Ishikawa (cell line): ENCODE data around the gene SNRPB.
A peak's percentile ranks its signal among the peaks of the same experiment; 100 is the strongest.

Experiments
- CEBPB ChIP-seq: IDR thresholded peaks from 2 replicates; pipeline ENCODE4 v1.6.1; 2012
- CREB1 ChIP-seq: IDR thresholded peaks from 2 replicates; pipeline ENCODE4 v1.6.1; 2012; ENCODE audit warnings: low read depth
- EGR1 ChIP-seq: IDR thresholded peaks from 2 replicates; pipeline ENCODE4 v1.6.1; 2012
- EP300 ChIP-seq: IDR thresholded peaks from 2 replicates; pipeline ENCODE4 v1.6.1; 2012; ENCODE audit warnings: borderline replicate concordance
- FOXM1 ChIP-seq: IDR thresholded peaks from 2 replicates; pipeline ENCODE4 v1.6.1; 2012; ENCODE audit warnings: low read depth, borderline replicate concordance
- MAX ChIP-seq: IDR thresholded peaks from 2 replicates; pipeline ENCODE4 v1.6.1; 2012
- NFIC ChIP-seq: IDR thresholded peaks from 2 replicates; pipeline ENCODE4 v1.6.1; 2012
- RAD21 ChIP-seq: IDR thresholded peaks from 2 replicates; pipeline ENCODE4 v1.6.1; 2012; ENCODE audit warnings: low read depth
- TAF1 ChIP-seq: IDR thresholded peaks from 2 replicates; pipeline ENCODE4 v1.6.1; 2012; ENCODE audit warnings: low read depth, mild to moderate bottlenecking
- TCF12 ChIP-seq: IDR thresholded peaks from 2 replicates; pipeline ENCODE4 v1.6.1; 2012; ENCODE audit warnings: low read depth
- TEAD4 ChIP-seq: IDR thresholded peaks from 2 replicates; pipeline ENCODE4 v1.6.1; 2012
- USF1 ChIP-seq: IDR thresholded peaks from 2 replicates; pipeline ENCODE4 v1.6.1; 2012
- YY1 ChIP-seq: IDR thresholded peaks from 2 replicates; pipeline ENCODE4 v1.6.1; 2012; ENCODE audit warnings: low read depth
- ZBTB7A ChIP-seq: IDR thresholded peaks from 2 replicates; pipeline ENCODE4 v1.6.1; 2012; ENCODE audit warnings: low read depth
- TF ChIP-seq, protein P1 (sequence below): IDR thresholded peaks from 2 replicates; pipeline ENCODE4 v1.6.1; 2012; ENCODE audit warnings: low read depth, mild to moderate bottlenecking

The SNRPB gene

DNA sequence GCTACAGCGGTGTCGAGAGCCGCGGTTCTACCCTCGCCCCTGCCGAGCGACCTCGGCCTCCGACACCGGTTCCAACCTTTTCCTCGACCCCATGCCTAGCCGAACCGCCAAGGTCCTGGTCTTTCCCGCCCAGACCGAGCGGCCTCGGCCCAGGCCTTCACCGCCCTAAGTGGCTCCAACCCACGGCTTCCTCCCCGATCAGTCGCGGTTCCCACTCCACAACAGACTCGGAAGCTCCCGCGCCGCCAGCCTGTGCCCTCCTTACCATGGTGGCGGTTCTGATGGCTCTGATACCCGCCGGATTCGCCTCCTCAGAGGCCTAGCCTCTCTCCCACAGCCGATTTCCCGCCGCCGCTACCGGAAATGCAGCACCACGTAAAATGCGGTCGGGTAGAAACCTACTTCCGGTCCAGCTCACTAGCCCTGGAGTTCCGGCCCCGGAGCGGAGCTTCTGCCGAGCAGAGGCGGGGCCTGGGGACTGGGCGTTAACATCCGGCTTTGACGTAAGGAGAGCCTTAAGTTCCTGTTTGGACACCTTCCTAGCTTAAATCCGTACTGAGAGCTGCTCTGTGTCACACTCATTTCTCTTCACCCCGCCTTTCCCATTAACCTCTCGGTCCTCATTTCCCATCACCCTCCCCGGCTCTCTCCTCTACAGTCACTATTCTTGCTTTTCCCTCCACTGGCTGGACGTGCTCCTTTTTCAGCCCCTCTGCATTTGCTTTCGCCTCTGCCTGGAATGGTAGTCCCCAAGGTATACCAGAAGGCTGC, at the start of gene SNRPB:
SNRPB (minus strand) TSS at position 367 of the 771 bp plus-strand sequence; CDS start at position 268, 99 bp downstream.
- TF ChIP-seq TCF12 (peak; percentile 65; the same call in 1 of the 2 replicates), MAX (peak; percentile 91), ZBTB7A (no peak), EP300 (peak; percentile 38; the same call in 1 of the 2 replicates), TAF1 (peak; percentile 99), FOXM1 (no peak), YY1 (peak; percentile 57; the same call in 1 of the 2 replicates), EGR1 (no peak), CEBPB (no peak), NFIC (peak; percentile 49), USF1 (no peak; the same call in 1 of the 2 replicates), RAD21 (no peak), TEAD4 (no peak; the same call in 1 of the 2 replicates), CREB1 (no peak)
- TF ChIP-seq, protein P1, sequence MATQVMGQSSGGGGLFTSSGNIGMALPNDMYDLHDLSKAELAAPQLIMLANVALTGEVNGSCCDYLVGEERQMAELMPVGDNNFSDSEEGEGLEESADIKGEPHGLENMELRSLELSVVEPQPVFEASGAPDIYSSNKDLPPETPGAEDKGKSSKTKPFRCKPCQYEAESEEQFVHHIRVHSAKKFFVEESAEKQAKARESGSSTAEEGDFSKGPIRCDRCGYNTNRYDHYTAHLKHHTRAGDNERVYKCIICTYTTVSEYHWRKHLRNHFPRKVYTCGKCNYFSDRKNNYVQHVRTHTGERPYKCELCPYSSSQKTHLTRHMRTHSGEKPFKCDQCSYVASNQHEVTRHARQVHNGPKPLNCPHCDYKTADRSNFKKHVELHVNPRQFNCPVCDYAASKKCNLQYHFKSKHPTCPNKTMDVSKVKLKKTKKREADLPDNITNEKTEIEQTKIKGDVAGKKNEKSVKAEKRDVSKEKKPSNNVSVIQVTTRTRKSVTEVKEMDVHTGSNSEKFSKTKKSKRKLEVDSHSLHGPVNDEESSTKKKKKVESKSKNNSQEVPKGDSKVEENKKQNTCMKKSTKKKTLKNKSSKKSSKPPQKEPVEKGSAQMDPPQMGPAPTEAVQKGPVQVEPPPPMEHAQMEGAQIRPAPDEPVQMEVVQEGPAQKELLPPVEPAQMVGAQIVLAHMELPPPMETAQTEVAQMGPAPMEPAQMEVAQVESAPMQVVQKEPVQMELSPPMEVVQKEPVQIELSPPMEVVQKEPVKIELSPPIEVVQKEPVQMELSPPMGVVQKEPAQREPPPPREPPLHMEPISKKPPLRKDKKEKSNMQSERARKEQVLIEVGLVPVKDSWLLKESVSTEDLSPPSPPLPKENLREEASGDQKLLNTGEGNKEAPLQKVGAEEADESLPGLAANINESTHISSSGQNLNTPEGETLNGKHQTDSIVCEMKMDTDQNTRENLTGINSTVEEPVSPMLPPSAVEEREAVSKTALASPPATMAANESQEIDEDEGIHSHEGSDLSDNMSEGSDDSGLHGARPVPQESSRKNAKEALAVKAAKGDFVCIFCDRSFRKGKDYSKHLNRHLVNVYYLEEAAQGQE = no peak

- TF ChIP-seq ZBTB7A (no peak), MAX (no peak), EP300 (no peak), TEAD4 (no peak), NFIC (no peak), TAF1 (no peak), YY1 (no peak), USF1 (no peak), RAD21 (no peak), FOXM1 (no peak), TCF12 (no peak), EGR1 (no peak)
- TF ChIP-seq, protein P1 = no peak
These were observed 48.7 kb upstream of the SNRPB start for GRCh38 chr20:2519115-2519809.

DNA sequence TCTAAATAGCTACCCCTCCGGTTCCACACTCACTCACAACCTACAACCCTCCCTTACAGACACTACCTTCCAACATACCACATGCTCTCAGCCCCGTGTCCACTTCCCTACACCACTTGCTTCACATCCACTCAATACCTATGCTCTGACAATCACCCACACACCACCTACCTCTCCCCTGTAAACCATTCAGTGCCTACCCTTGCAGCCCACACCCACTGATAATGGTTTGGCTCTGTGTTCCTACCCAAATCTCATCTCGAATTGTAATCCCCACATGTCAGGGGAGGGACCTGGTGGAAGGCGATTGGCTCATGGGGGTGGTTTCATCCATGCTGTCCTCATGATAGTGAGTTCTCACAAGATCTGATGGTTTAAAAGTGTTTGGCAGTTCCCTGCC, 48.0 kb upstream of the SNRPB start:
- TF ChIP-seq YY1 = no peak
- TF ChIP-seq TEAD4 = no peak
- TF ChIP-seq ZBTB7A = no peak
- TF ChIP-seq, protein P1 = no peak
- TF ChIP-seq NFIC = no peak
- TF ChIP-seq CREB1 = no peak
- no peak for TF ChIP-seq EP300
- TF ChIP-seq MAX = no peak
- TF ChIP-seq FOXM1 = no peak
- no peak for TF ChIP-seq CEBPB
- no peak for TF ChIP-seq TCF12
- TF ChIP-seq USF1 = no peak
- TF ChIP-seq EGR1 = no peak
